Measurements from ENCODE around the gene PAX6. TPM values are rescaled to one million over a fixed set of nuclear protein-coding genes. Genes with fewer than 3 reads are reported as not detected.

The PAX6 gene
- total and polyA plus RNA-seq, 2 donors: 0.32 to 0.47 TPM

DNA sequence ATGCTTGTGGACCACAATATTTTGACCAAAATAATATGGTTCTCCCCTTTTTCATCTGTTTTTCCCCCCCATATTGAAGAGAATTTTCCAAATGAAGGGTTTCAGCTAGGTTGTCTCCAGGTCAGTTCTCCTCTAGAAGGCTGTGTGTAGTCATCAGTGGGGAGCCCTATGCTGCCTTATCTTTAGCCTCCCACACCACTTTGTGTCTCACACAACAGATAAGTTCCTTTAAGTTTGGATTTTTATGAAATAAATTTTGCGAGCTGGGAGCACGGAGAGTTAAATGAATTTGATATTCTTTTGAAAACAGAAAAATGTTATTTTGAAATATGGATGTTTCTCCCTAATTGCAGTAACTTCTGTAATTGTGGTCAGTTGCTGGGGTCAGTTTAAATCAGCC lies 28.9 kb downstream of the PAX6 start:
- Histone ChIP-seq H3K27ac (ENCODE audit: low read depth in 1 of 2, low read length in 1 of 2) (no peak overlapping the region), H3K27me3 (ENCODE audit: control insufficient read depth in 2 of 2, insufficient read depth in 1 of 2, low read length in 1 of 2) (no peaks in the 10 kb centered on the region), H3K9me3 (ENCODE audit: control insufficient read depth in 2 of 2, insufficient read depth in 1 of 2, low read length in 1 of 2) (no peaks in the 10 kb centered on the region), H3K36me3 (ENCODE audit: control insufficient read depth in 2 of 2, insufficient read depth in 2 of 2, low read length in 1 of 2) (no peaks in the 10 kb centered on the region), H3K4me3 (ENCODE audit: low read length in 2 of 2) (no peak overlapping the region), H3K4me1 (ENCODE audit: control insufficient read depth in 2 of 2, insufficient read depth in 2 of 2, low read length in 2 of 2) (no peaks in the 10 kb centered on the region)
- no peak for DNase-seq (ENCODE audit: low read depth in 6 of 9, low spot score in 9 of 9)
- whole genome bisulfite sequencing: over 99% methylated on average over 2 of the region's 2 CpGs

DNA sequence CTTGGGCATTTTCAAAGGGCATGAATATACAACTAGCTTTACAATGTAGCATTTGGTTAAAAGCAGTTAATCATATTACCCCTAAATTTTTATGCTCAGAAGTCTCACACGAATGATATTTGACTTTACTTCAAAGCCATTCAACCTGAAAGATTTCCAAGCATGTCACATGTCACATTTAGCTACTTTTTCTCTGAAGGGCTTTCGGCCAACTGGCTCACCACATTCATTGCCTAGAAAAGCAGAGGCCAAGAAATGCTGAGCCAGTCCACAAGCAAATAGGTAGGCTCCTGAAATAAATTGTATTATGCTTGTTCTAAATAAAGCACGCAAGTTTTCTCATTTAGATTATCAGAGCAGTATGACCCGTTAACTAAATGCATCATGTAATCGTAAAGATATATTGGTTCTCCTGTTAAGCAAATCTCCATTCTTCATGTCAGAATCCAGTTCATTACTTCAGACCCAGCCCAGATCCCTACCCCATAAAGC lies 30.6 kb downstream of the PAX6 start:
- Histone ChIP-seq H3K4me3 (ENCODE audit: low read length in 2 of 2) (no peak overlapping the region), H3K27ac (ENCODE audit: low read depth in 1 of 2, low read length in 1 of 2) (no peak overlapping the region), H3K9me3 (ENCODE audit: control insufficient read depth in 2 of 2, insufficient read depth in 1 of 2, low read length in 1 of 2) (no peaks in the 10 kb centered on the region), H3K4me1 (ENCODE audit: control insufficient read depth in 2 of 2, insufficient read depth in 2 of 2, low read length in 2 of 2) (no peaks in the 10 kb centered on the region), H3K36me3 (ENCODE audit: control insufficient read depth in 2 of 2, insufficient read depth in 2 of 2, low read length in 1 of 2) (no peaks in the 10 kb centered on the region), H3K27me3 (ENCODE audit: control insufficient read depth in 2 of 2, insufficient read depth in 1 of 2, low read length in 1 of 2) (no peaks in the 10 kb centered on the region)
- 95% methylated on average over 5 of the region's 5 CpGs for WGBS
- DNase-seq (ENCODE audit: low read depth in 6 of 9, low spot score in 9 of 9): no peak

GRCh38 chr11:31780078-31780477 lies 31.0 kb downstream of the PAX6 start:
- no peak overlapping the region for H3K27ac ChIP-seq (ENCODE audit: low read depth in 1 of 2, low read length in 1 of 2)
- H3K4me3 ChIP-seq (ENCODE audit: low read length in 2 of 2): no peak overlapping the region
- no peaks in the 10 kb centered on the region for H3K4me1 ChIP-seq (ENCODE audit: control insufficient read depth in 2 of 2, insufficient read depth in 2 of 2, low read length in 2 of 2)
- no peak for DNase-seq (ENCODE audit: low read depth in 6 of 9, low spot score in 9 of 9)
- H3K36me3 ChIP-seq (ENCODE audit: control insufficient read depth in 2 of 2, insufficient read depth in 2 of 2, low read length in 1 of 2): no peaks in the 10 kb centered on the region
- H3K9me3 ChIP-seq (ENCODE audit: control insufficient read depth in 2 of 2, insufficient read depth in 1 of 2, low read length in 1 of 2): no peaks in the 10 kb centered on the region
- WGBS: 94% methylated on average over 4 of the region's 4 CpGs
- no peaks in the 10 kb centered on the region for H3K27me3 ChIP-seq (ENCODE audit: control insufficient read depth in 2 of 2, insufficient read depth in 1 of 2, low read length in 1 of 2)

DNA sequence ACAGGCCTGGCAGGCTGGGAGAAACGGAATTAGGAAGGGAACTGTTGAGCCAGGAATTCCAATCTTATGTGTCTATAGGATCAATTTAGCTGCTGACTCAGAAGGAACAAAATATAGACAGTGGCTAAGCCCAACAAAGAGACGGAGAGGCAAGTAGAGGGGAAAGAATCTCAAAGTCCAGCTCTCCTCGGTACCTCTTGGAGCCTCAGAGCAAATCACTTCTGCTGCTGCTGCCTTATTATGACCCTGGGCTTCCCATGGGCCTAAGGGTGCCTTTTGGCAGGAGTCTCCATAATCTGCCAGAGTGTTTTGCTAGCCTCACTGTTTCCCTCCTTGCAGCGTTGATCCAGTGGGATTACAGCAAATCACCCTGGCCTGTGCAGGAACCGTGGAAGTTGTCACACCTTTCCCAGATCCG lies 31.7 kb downstream of the PAX6 start:
- Histone ChIP-seq H3K9me3 (ENCODE audit: control insufficient read depth in 2 of 2, insufficient read depth in 1 of 2, low read length in 1 of 2) (no peaks in the 10 kb centered on the region), H3K36me3 (ENCODE audit: control insufficient read depth in 2 of 2, insufficient read depth in 2 of 2, low read length in 1 of 2) (no peaks in the 10 kb centered on the region), H3K27me3 (ENCODE audit: control insufficient read depth in 2 of 2, insufficient read depth in 1 of 2, low read length in 1 of 2) (no peaks in the 10 kb centered on the region), H3K27ac (ENCODE audit: low read depth in 1 of 2, low read length in 1 of 2) (no peak overlapping the region), H3K4me1 (ENCODE audit: control insufficient read depth in 2 of 2, insufficient read depth in 2 of 2, low read length in 2 of 2) (no peaks in the 10 kb centered on the region), H3K4me3 (ENCODE audit: low read length in 2 of 2) (no peak overlapping the region)
- WGBS: 93% methylated on average over 6 of the region's 6 CpGs
- no peak for DNase-seq (ENCODE audit: low read depth in 6 of 9, low spot score in 9 of 9)

- no peaks in the 10 kb centered on the region for H3K4me1 ChIP-seq (ENCODE audit: control insufficient read depth in 2 of 2, insufficient read depth in 2 of 2, low read length in 2 of 2)
- H3K36me3 ChIP-seq (ENCODE audit: control insufficient read depth in 2 of 2, insufficient read depth in 2 of 2, low read length in 1 of 2): no peaks in the 10 kb centered on the region
- H3K9me3 ChIP-seq (ENCODE audit: control insufficient read depth in 2 of 2, insufficient read depth in 1 of 2, low read length in 1 of 2): no peaks in the 10 kb centered on the region
- DNase-seq (ENCODE audit: low read depth in 6 of 9, low spot score in 9 of 9): no peak
- H3K4me3 ChIP-seq (ENCODE audit: low read length in 2 of 2): no peak overlapping the region
- H3K27ac ChIP-seq (ENCODE audit: low read depth in 1 of 2, low read length in 1 of 2): no peak overlapping the region
- 95% methylated on average over 2 of the region's 2 CpGs for WGBS
- H3K27me3 ChIP-seq (ENCODE audit: control insufficient read depth in 2 of 2, insufficient read depth in 1 of 2, low read length in 1 of 2): no peaks in the 10 kb centered on the region
Measured at GRCh38 chr11:31772412-31772811, 38.7 kb downstream of the PAX6 start.

DNA sequence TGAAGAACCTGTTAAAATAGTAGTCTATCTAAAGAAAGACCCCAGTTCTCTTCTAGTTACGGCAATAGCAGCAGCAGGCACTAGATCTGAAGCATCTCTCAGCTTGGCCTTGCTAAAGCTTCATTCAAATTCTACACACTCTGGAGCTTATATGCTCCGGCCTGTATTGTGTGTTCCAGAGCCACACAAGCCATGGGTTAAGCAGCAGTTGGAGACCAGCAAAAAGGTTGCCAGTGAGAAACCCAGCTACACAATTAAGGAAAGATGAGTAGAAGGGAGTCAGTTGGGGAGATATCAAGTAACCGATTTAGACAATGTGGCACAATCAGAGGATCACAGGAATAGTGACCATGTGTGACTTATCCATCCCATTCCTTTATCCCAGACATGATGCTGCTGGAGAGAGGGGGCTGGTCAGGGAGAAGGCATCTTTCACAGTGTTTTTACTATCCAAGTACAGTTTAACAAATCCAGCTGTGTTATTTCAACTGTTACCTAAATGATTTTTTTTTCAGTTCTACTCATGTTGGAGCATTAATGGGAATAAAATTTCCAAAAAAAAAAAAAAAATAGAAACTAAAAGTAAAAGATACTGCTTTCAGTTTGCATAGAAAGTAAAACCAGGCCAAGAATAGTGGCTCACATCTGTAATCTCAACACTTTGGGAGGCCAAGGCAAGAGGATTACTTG lies 41.0 kb downstream of the PAX6 start:
- no peaks in the 10 kb centered on the region for H3K27me3 ChIP-seq (ENCODE audit: control insufficient read depth in 2 of 2, insufficient read depth in 1 of 2, low read length in 1 of 2)
- no peaks in the 10 kb centered on the region for H3K36me3 ChIP-seq (ENCODE audit: control insufficient read depth in 2 of 2, insufficient read depth in 2 of 2, low read length in 1 of 2)
- no peak for DNase-seq (ENCODE audit: low read depth in 6 of 9, low spot score in 9 of 9)
- no peak overlapping the region for H3K4me3 ChIP-seq (ENCODE audit: low read length in 2 of 2)
- no peaks in the 10 kb centered on the region for H3K9me3 ChIP-seq (ENCODE audit: control insufficient read depth in 2 of 2, insufficient read depth in 1 of 2, low read length in 1 of 2)
- WGBS: 97% methylated on average over 3 of the region's 3 CpGs
- H3K4me1 ChIP-seq (ENCODE audit: control insufficient read depth in 2 of 2, insufficient read depth in 2 of 2, low read length in 2 of 2): no peaks in the 10 kb centered on the region
- no peak overlapping the region for H3K27ac ChIP-seq (ENCODE audit: low read depth in 1 of 2, low read length in 1 of 2)

DNA sequence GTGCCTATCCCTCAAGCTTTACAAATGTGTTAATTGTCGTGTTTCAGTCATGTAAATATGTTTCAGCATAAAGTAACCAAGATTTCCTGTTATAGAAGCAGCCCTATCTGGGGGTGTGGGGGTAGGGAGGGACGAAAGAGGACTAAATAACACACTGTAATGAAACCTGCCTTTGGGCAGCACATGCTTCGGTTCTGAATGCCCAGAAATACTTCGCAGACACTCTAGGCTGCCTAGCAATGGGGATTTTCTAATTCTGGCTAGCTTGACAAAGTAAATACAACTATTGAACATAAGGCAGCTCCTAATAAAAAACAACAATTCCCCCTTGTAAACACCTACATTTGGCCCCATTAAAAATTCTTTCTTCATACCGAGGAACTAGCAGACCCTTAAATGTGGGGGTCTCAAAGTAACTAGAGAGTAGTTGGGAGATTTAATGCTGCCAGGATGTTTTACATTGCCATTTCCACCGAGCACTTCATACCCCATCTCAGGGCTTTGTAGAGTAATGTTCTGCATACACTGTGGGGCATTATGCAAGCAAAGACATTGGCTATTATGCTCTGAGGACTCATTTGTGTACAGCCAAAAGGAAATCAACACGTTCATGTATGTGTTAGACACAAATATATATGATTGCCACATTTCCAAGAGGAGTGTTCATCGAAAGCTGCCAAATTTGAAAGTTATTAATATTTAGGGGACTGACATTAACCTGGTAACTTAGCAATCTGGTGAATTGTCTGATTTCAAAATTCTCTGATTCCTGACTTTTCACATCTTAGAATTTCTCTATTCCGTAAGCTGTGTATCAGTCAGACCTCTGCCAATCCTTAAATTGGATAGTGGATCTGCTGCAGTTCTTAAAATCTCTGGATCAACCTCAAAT lies 42.1 kb downstream of the PAX6 start:
- no peaks in the 10 kb centered on the region for H3K36me3 ChIP-seq (ENCODE audit: control insufficient read depth in 2 of 2, insufficient read depth in 2 of 2, low read length in 1 of 2)
- H3K27ac ChIP-seq (ENCODE audit: low read depth in 1 of 2, low read length in 1 of 2): no peak overlapping the region
- no peak overlapping the region for H3K4me3 ChIP-seq (ENCODE audit: low read length in 2 of 2)
- WGBS: 94% methylated on average over 9 of the region's 9 CpGs
- DNase-seq (ENCODE audit: low read depth in 6 of 9, low spot score in 9 of 9): no peak
- H3K27me3 ChIP-seq (ENCODE audit: control insufficient read depth in 2 of 2, insufficient read depth in 1 of 2, low read length in 1 of 2): no peaks in the 10 kb centered on the region
- H3K9me3 ChIP-seq (ENCODE audit: control insufficient read depth in 2 of 2, insufficient read depth in 1 of 2, low read length in 1 of 2): no peaks in the 10 kb centered on the region
- H3K4me1 ChIP-seq (ENCODE audit: control insufficient read depth in 2 of 2, insufficient read depth in 2 of 2, low read length in 2 of 2): no peaks in the 10 kb centered on the region

- Histone ChIP-seq H3K27me3 (ENCODE audit: control insufficient read depth in 2 of 2, insufficient read depth in 1 of 2, low read length in 1 of 2) (no peaks in the 10 kb centered on the region), H3K4me3 (ENCODE audit: low read length in 2 of 2) (no peak overlapping the region), H3K9me3 (ENCODE audit: control insufficient read depth in 2 of 2, insufficient read depth in 1 of 2, low read length in 1 of 2) (no peaks in the 10 kb centered on the region), H3K36me3 (ENCODE audit: control insufficient read depth in 2 of 2, insufficient read depth in 2 of 2, low read length in 1 of 2) (no peaks in the 10 kb centered on the region), H3K4me1 (ENCODE audit: control insufficient read depth in 2 of 2, insufficient read depth in 2 of 2, low read length in 2 of 2) (no peaks in the 10 kb centered on the region), H3K27ac (ENCODE audit: low read depth in 1 of 2, low read length in 1 of 2) (no peak overlapping the region)
- 94% methylated on average over 2 of the region's 2 CpGs for WGBS
- no peak for DNase-seq (ENCODE audit: low read depth in 6 of 9, low spot score in 9 of 9)
Measured at GRCh38 chr11:31767685-31768084, 43.4 kb downstream of the PAX6 start.

DNA sequence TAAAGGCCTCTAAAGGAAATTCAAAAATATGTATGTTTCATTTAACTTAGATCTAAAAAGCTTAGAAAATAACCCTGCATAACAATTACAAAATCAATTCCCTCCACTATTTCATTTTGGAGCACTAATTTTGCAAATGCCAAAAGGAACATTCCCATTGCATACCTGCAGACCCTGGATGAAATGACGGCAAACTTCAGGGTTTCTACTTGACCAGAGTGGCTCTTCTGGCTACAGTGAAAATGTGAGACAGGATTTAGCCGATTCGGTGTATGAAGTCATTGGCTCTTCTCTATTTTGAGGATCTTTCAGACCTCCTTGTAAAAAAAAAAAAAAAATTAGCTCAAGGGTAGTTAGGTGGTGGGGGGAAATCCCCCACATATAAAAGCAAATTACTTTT lies 44.1 kb downstream of the PAX6 start:
- Histone ChIP-seq H3K9me3 (ENCODE audit: control insufficient read depth in 2 of 2, insufficient read depth in 1 of 2, low read length in 1 of 2) (no peaks in the 10 kb centered on the region), H3K4me3 (ENCODE audit: low read length in 2 of 2) (no peak overlapping the region), H3K4me1 (ENCODE audit: control insufficient read depth in 2 of 2, insufficient read depth in 2 of 2, low read length in 2 of 2) (no peaks in the 10 kb centered on the region), H3K27ac (ENCODE audit: low read depth in 1 of 2, low read length in 1 of 2) (no peak overlapping the region), H3K36me3 (ENCODE audit: control insufficient read depth in 2 of 2, insufficient read depth in 2 of 2, low read length in 1 of 2) (no peaks in the 10 kb centered on the region), H3K27me3 (ENCODE audit: control insufficient read depth in 2 of 2, insufficient read depth in 1 of 2, low read length in 1 of 2) (no peaks in the 10 kb centered on the region)
- WGBS: 98% methylated on average over 3 of the region's 3 CpGs
- no peak for DNase-seq (ENCODE audit: low read depth in 6 of 9, low spot score in 9 of 9)
